DND-41 (cell line): ENCODE results near the gene TMEM144.

ENCODE experiments used
- ATAC-seq: fragments of 200-7000 bp; cut with Tn5 transposase; 3 replicates; pipeline ENCODE4 v1.9.1; 2021; ENCODE audit warnings: low read depth; ENCODE audit not compliant: insufficient read depth
- DNase-seq: peaks from one replicate; pipeline ENCODE4 v3.0.0-alpha.2; 2020
- H2AFZ ChIP-seq: 2 replicates; pipeline ENCODE4 v1.6.0; 2012; ENCODE audit warnings: low read depth, low read length
- H3K27ac ChIP-seq: 2 replicates; pipeline ENCODE4 v1.5.1; 2012; ENCODE audit warnings: low read length, inconsistent platforms
- H3K27me3 ChIP-seq: fragments of 200-600 bp; sonication (generic); 2 replicates; pipeline ENCODE4 v1.6.0; 2012; ENCODE audit warnings: low read length, mild to moderate bottlenecking, inconsistent platforms; ENCODE audit not compliant: insufficient read depth, poor library complexity
- H3K36me3 ChIP-seq: 2 replicates; pipeline ENCODE4 v1.5.1; 2012; ENCODE audit warnings: low read length, inconsistent platforms; ENCODE audit not compliant: insufficient read depth
- H3K4me1 ChIP-seq: 2 replicates; pipeline ENCODE4 v1.5.1; 2012; ENCODE audit warnings: mild to moderate bottlenecking, low read length; ENCODE audit not compliant: insufficient read depth
- H3K4me2 ChIP-seq: 2 replicates; pipeline ENCODE4 v1.6.0; 2012; ENCODE audit warnings: mild to moderate bottlenecking, moderate library complexity, low read length, inconsistent platforms; ENCODE audit not compliant: insufficient read depth
- H3K4me3 ChIP-seq, 2 experiments: fragments of 200-600 bp in 1 of 2; shearing (Covaris generic) in 1 of 2; 2 replicates each; pipeline ENCODE4 v1.5.1; 2012 to 2016; ENCODE audit warnings: inconsistent platforms in 2 of 2, low read length in 2 of 2, mild to moderate bottlenecking in 2 of 2, low read depth in 1 of 2, moderate library complexity in 1 of 2
- H3K79me2 ChIP-seq: 2 replicates; pipeline ENCODE4 v1.6.0; 2012; ENCODE audit warnings: low read length, inconsistent platforms; ENCODE audit not compliant: insufficient read depth
- H3K9ac ChIP-seq: 2 replicates; pipeline ENCODE4 v1.6.0; 2012; ENCODE audit warnings: low read depth, mild to moderate bottlenecking, inconsistent platforms, low read length, moderate library complexity
- H3K9me3 ChIP-seq: 2 replicates; pipeline ENCODE4 v1.5.1; 2012; ENCODE audit warnings: low read length, moderate library complexity, mild to moderate bottlenecking, inconsistent platforms; ENCODE audit not compliant: insufficient read depth, severe bottlenecking
- H4K20me1 ChIP-seq: 2 replicates; pipeline ENCODE4 v1.6.0; 2012; ENCODE audit warnings: low read length; ENCODE audit not compliant: insufficient read depth
- EZH2 ChIP-seq: IDR thresholded peaks from 3 replicates; pipeline ENCODE4 v1.6.1; 2012; ENCODE audit warnings: borderline replicate concordance, low read depth, mild to moderate bottlenecking, moderate library complexity, low read length, inconsistent platforms; ENCODE audit not compliant: severe bottlenecking
- TF ChIP-seq, protein P1 (sequence below): IDR thresholded peaks from 2 replicates; pipeline ENCODE4 v1.5.1; 2012; ENCODE audit warnings: borderline replicate concordance, low read length, moderate library complexity, mild to moderate bottlenecking; ENCODE audit not compliant: poor library complexity, severe bottlenecking; ENCODE audit errors: extremely low read depth

TMEM144 gene

DNA sequence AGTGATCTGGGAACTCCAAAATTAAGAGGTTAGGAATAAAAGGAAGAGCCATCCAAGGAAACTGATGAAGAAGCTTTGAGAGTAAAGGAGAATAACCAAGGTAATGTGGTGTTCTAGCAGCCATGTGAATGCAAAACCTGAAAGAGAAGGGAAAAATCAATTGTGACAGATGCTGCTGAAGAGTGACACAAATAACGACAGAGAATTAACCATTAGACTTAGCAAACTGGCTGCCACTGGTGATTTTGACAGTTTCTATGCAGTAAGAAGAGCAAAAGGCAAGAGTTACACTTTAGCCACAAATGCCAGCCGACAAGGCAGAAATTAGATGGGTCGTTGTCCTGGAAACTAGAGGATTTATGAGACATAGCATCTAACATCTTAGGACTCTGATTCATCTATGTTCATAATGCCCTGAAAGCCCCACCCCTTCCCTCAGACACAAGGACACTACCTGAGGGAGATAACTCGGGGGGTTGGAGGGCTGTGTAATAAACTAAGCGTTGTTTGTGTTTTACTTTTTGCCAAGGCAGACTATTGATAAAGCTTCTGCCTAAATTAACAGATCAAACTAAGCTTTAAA is 13.0 kb upstream of the TMEM144 start:
- no peaks in the 10 kb centered on the region for H4K20me1 ChIP-seq
- no peak overlapping the region for H2AFZ ChIP-seq
- no peak overlapping the region for H3K9ac ChIP-seq
- H3K79me2 ChIP-seq, result no peaks in the 10 kb centered on the region
- H3K9me3 ChIP-seq, result no peaks in the 10 kb centered on the region
- no peaks in the 10 kb centered on the region for H3K4me1 ChIP-seq
- no peak overlapping the region for H3K4me2 ChIP-seq
- no peaks in the 10 kb centered on the region for H3K27me3 ChIP-seq
- no peak overlapping the region for H3K27ac ChIP-seq
- no peak overlapping the region for H3K4me3 ChIP-seq
- no peaks in the 10 kb centered on the region for H3K36me3 ChIP-seq
- no peak for DNase-seq
- TF ChIP-seq EZH2, result no peak
- TF ChIP-seq, protein P1, sequence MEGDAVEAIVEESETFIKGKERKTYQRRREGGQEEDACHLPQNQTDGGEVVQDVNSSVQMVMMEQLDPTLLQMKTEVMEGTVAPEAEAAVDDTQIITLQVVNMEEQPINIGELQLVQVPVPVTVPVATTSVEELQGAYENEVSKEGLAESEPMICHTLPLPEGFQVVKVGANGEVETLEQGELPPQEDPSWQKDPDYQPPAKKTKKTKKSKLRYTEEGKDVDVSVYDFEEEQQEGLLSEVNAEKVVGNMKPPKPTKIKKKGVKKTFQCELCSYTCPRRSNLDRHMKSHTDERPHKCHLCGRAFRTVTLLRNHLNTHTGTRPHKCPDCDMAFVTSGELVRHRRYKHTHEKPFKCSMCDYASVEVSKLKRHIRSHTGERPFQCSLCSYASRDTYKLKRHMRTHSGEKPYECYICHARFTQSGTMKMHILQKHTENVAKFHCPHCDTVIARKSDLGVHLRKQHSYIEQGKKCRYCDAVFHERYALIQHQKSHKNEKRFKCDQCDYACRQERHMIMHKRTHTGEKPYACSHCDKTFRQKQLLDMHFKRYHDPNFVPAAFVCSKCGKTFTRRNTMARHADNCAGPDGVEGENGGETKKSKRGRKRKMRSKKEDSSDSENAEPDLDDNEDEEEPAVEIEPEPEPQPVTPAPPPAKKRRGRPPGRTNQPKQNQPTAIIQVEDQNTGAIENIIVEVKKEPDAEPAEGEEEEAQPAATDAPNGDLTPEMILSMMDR, result no peak
- no peak for ATAC-seq

DNA sequence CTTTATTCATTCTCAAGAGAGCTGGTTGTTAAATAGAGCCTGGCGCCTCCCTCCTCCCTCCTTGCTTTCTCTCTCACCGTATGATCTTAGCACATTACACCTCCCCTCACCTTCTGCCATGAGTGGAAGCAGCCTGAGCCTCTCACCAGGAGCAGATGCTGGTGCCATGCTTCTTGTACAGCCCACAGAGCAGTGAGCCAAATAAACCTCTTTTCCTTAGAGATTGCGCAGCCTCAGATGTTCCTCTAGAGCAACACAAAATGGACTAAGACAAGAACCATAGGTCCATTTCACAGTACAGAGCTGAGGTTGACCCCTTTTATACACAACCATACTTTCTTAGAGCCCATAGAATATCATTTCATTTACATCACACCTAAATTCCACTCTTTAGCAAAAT is 10.1 kb upstream of the TMEM144 start:
- H3K27ac ChIP-seq, result no peak overlapping the region
- no peak for TF ChIP-seq EZH2
- no peak overlapping the region for H3K9ac ChIP-seq
- no peak overlapping the region for H3K4me2 ChIP-seq
- no peak for ATAC-seq
- H3K27me3 ChIP-seq, result no peaks in the 10 kb centered on the region
- H3K4me3 ChIP-seq, result no peak overlapping the region
- no peak overlapping the region for H2AFZ ChIP-seq
- no peaks in the 10 kb centered on the region for H3K36me3 ChIP-seq
- DNase-seq, result no peak
- no peaks in the 10 kb centered on the region for H3K9me3 ChIP-seq
- no peaks in the 10 kb centered on the region for H3K4me1 ChIP-seq
- H3K79me2 ChIP-seq, result no peaks in the 10 kb centered on the region
- H4K20me1 ChIP-seq, result no peaks in the 10 kb centered on the region

DNA sequence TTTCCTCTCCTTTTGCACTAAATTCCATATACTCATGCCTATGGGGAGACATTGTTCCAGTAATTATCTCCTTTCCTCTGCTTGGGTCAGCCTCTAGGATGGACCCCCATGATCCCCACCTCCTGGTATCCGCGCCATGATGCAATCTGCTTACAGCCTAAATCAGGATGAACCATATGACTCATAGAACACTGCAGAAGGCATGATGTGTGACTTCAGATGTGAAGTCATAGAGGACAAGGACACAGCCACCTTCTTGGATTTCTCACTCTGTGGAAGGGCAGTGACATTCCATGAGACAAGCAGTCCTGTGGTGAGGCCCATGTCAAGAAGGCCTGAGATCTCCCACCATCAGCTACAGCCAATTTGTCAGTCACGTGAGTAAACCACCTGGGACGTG is 9.0 kb upstream of the TMEM144 start:
- Histone ChIP-seq H3K36me3 (no peaks in the 10 kb centered on the region), H3K9ac (no peak overlapping the region), H4K20me1 (no peaks in the 10 kb centered on the region), H3K79me2 (no peaks in the 10 kb centered on the region), H3K4me2 (no peak overlapping the region), H3K4me1 (no peaks in the 10 kb centered on the region), H3K27ac (no peak overlapping the region), H2AFZ (no peak overlapping the region), H3K9me3 (no peaks in the 10 kb centered on the region), H3K4me3 (no peak overlapping the region), H3K27me3 (no peaks in the 10 kb centered on the region)
- TF ChIP-seq, protein P1, result no peak
- no peak for TF ChIP-seq EZH2
- DNase-seq, result no peak
- no peak for ATAC-seq

DNA sequence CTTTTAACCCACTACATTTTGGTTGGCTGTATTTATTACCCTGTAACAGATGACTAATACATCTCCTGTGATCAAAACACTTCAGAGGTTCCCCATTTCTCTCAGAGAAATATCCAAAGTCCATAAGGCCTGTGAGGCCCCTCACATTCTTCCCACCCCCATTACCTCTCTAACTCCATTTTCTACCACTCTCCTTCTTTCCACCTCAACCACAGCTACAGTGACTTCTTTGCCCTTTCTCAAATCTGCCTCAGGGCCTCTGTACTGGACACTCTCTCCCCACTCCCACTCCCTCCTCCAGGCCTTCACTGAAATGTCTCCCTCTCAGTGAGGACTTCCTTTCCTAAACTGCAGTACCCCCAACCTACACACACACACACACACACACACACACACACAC is 8.4 kb upstream of the TMEM144 start:
- Histone ChIP-seq H3K4me3 (no peak overlapping the region), H3K4me2 (no peak overlapping the region), H3K9ac (no peak overlapping the region), H3K4me1 (no peaks in the 10 kb centered on the region), H2AFZ (no peak overlapping the region), H4K20me1 (no peaks in the 10 kb centered on the region), H3K27me3 (no peaks in the 10 kb centered on the region), H3K27ac (no peak overlapping the region), H3K79me2 (no peaks in the 10 kb centered on the region), H3K36me3 (no peaks in the 10 kb centered on the region), H3K9me3 (no peaks in the 10 kb centered on the region)
- ATAC-seq (no peak), DNase-seq (no peak)
- no peak for TF ChIP-seq EZH2
- TF ChIP-seq, protein P1, result no peak
